Activated T-cell treated with anti-CD3 and anti-CD28 coated beads, Interleukin-2, amount 50 U/mL, for 4 hours (primary cell): Measurements from ENCODE around the gene ANGPTL2. TPM values are rescaled to one million over a fixed set of nuclear protein-coding genes. Genes with fewer than 3 reads are reported as not detected.

Experiments used
- ATAC-seq, 2 donors: fragments of 200-7000 bp; cut with Tn5 transposase; one replicate each; pipeline ENCODE4 v1.10.0; 2021
- DNase-seq: peaks from one replicate; pipeline ENCODE4 v3.0.0-alpha.2; 2020
- H3K27me3 Mint-ChIP-seq: one replicate; pipeline ENCODE4 v1.8.0; 2021; ENCODE audit warnings: low read depth, mixed read lengths
- H3K36me3 Mint-ChIP-seq: one replicate; pipeline ENCODE4 v1.8.0; 2022; ENCODE audit warnings: mixed read lengths; ENCODE audit not compliant: insufficient read depth
- H3K4me1 Mint-ChIP-seq: one replicate; pipeline ENCODE4 v1.8.0; 2021; ENCODE audit warnings: low read depth, mixed read lengths
- H3K4me3 Mint-ChIP-seq: one replicate; pipeline ENCODE4 v1.8.0; 2021; ENCODE audit warnings: mild to moderate bottlenecking, moderate library complexity, mixed read lengths
- H3K9me3 Mint-ChIP-seq: one replicate; pipeline ENCODE4 v1.8.0; 2021; ENCODE audit warnings: mixed read lengths
- total RNA-seq, 3 donors: library from RNA; stranded (reverse); gene quantifications; one replicate each; pipeline ENCODE4 v1.2.1, GENCODE V29; 2021

The ANGPTL2 gene
- total RNA-seq, 3 donors from 2014 or later, result 0.05 TPM; not detected in 2

DNA sequence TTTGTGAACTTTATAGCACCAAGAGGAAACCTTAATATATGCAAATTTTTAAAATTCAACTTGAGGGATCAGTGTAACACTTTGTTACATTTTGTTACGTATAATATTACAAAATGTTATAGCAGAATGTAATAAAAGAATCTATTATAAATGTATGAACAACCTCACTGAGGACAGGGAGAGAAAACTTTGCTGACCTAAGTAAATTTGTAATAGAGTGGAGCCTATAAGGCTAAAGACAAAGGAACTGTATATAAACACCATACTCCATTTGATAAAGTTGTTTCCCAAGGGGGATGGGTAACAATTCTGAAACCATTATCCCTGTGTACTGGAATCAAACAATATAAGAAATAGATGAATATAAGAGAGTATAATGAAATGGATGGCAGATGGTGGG, 77.3 kb downstream of the ANGPTL2 start:
- no peaks in the 10 kb centered on the region for H3K27me3 Mint-ChIP-seq
- DNase-seq, result no peak
- no peaks in the 10 kb centered on the region for H3K36me3 Mint-ChIP-seq
- H3K9me3 Mint-ChIP-seq, result no peaks in the 10 kb centered on the region
- ATAC-seq, result no peak
- H3K4me1 Mint-ChIP-seq, result peaks cover 23% of the 10 kb centered on the region
- no peak overlapping the region for H3K4me3 Mint-ChIP-seq

DNA sequence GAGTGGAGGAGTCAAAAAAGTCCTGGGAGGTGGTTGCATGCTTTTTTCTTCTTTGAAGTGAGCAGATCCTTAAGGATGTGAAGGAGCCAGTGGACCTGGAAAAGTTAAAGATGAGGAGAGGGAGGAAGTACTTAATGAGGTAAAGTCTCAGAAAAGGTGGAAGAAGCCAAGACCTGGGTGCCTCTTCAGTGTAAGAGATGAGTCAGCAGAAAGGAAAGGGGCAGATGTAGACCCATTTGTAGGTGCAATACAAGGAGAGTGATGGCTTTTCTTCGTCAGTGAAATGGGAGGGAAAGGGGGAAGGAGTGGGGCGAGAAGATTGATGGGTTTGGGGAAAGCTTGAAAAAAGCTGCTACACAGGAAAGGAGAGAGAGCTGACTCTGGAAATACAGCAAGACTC, 82.9 kb downstream of the ANGPTL2 start:
- Mint-ChIP-seq H3K27me3 (no peaks in the 10 kb centered on the region), H3K9me3 (no peaks in the 10 kb centered on the region), H3K4me1 (no peaks in the 10 kb centered on the region), H3K36me3 (peaks cover 9% of the 10 kb centered on the region), H3K4me3 (no peak overlapping the region)
- DNase-seq, result no peak
- ATAC-seq, result no peak

DNA sequence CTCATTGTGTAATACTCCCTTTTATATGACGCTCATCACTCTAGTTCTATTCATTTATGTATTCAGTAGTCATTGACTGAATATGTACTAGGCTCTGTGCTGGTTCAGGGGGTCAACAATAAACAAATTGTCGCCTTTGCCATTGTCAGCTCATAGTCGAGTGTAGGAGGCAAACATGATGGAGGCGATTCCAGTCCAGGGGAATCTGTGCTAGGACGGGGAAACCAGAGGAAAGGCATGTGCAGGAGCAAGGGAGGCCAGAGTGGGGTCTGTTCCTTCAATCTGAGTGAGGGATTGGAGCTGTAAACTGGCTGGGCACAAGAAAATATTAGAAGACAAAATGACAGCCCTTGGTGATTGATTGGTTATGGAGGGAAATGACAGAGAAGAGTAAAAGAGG, 83.9 kb downstream of the ANGPTL2 start:
- H3K4me1 Mint-ChIP-seq, result no peaks in the 10 kb centered on the region
- H3K27me3 Mint-ChIP-seq, result no peaks in the 10 kb centered on the region
- H3K4me3 Mint-ChIP-seq, result no peak overlapping the region
- DNase-seq (no peak), ATAC-seq (no peak)
- peaks cover 9% of the 10 kb centered on the region for H3K36me3 Mint-ChIP-seq
- H3K9me3 Mint-ChIP-seq, result no peaks in the 10 kb centered on the region

Other genes starting within 250 kb of the ANGPTL2 start
- gene RALGPS1, start 207.9 kb downstream of the ANGPTL2 start, total RNA-seq, result 1 to 10 TPM in 2 of 3 donors, under 1 TPM in 1; 0.51 to 1.2 (median 1.1) TPM
- gene GARNL3, start 142.1 kb upstream of the ANGPTL2 start, total RNA-seq, result 1 to 10 TPM in 1 of 3 donors, under 1 TPM in 2; 0.66 to 1.5 (median 0.66) TPM